ELR (cell line): ENCODE results near the gene FOXO1.

Source experiments
- DNase-seq: peaks from one replicate; pipeline ENCODE4 v3.0.0-alpha.2; 2015; ENCODE audit warnings: low read depth

FOXO1 gene

GRCh38 chr13:40506592-40507446, 159.6 kb downstream of the FOXO1 start:
- no peak for DNase-seq
